Aortic smooth muscle cell (primary cell): ENCODE data around the gene KIAA0513. TPM values are rescaled to one million over a fixed set of nuclear protein-coding genes. Genes with fewer than 3 reads are reported as not detected.

Experiments used
- total RNA-seq: library from RNA; depleted of rRNA; stranded (reverse); fragments of >200 nt; gene quantifications from 2 replicates; pipeline ENCODE4 v1.2.3, GENCODE V29; 2014

KIAA0513 gene, protein sequence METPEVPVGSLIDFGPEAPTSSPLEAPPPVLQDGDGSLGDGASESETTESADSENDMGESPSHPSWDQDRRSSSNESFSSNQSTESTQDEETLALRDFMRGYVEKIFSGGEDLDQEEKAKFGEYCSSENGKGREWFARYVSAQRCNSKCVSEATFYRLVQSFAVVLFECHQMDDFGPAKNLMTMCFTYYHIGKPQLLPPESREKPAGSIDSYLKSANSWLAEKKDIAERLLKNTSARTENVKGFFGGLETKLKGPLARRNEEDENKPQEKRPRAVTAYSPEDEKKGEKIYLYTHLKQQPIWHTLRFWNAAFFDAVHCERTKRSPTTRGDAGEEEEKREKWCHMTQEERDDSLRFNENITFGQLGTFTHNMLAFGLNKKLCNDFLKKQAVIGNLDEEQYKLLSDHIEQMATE
- 18.4 and 19.0 TPM in 2 replicates for total RNA-seq

DNA sequence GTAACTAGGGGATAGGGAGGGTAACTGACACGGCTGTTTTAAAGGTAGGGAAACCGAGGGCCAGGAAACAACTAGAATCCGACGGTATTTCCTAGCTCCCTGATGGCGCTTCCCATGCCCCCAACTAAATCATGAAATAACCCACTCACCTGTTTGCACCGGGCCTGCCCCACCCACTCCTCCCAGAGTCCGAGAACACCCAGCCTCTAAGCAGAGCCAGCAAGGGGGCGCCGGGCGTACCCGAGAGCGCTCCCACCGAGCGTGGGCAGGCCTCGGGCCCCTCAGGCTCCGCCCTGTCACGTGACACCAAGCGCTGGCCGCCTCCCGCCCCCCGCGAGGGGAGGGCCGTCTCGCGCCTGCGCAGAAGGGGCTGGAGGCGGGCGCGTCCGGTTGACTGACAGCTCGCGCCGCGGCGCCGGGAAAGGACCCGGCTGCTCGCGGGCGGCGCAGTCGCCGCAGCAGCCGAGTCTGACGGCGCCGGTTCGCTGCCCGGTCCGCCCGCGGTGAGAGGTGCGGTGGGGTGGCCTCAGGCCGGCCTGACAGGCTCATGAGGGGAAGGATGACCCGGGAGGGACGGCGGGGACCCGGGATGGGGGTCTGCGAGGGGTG lies at the start of gene KIAA0513:
KIAA0513 (plus strand) TSS at position 447 of the 609 bp plus-strand sequence. CDS start 39,277 bp downstream, outside the sequence.

DNA sequence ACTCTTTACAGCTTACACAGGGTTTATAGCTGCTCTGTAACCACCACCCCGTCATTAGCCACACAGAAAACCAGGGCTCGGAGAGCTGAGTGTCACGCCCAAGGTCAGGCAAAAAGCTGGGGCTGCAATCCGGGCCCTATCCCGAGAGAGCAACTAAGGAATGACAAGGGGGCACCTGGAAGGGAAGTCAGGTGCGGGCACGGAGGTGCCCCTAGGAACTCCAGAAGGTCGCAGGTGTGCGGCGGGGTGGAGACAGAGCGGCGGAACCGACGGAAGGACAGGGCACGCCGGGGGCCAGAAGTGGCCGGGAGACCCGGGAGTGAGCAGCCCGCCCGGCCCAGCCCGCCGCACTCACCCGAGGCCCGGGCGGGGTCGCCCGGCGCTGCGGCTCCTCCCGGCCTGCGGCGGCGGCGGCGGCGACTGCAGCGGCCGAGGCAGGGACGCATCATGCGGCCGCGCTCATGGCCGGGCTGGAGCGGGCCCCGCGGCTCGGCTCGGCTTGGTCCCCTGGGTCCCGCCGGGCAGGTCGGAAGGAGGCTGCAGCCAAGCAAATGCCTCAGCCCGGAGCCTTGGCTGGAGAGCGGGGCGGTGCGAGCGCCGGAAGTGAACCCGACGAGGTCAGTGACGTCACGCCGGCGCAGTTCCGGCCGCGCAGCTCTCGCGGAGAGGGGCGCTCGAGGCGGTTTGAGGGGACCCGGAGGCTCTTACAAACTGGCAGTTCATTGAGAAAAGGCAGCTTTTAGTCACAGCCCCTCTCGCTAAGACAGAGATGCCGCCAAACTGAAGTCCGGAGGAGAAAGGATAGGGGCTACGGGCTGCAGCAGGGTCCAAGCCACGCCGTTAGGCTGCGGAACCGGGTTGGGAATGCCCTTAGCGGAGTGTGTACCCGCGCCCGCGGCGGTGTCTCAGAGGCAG lies 16.4 kb upstream of the KIAA0513 start, which contains the start of gene ZDHHC7:
ZDHHC7 (minus strand) TSS at position 605 of the 915 bp plus-strand sequence. CDS start 20,917 bp downstream, outside the sequence.

DNA sequence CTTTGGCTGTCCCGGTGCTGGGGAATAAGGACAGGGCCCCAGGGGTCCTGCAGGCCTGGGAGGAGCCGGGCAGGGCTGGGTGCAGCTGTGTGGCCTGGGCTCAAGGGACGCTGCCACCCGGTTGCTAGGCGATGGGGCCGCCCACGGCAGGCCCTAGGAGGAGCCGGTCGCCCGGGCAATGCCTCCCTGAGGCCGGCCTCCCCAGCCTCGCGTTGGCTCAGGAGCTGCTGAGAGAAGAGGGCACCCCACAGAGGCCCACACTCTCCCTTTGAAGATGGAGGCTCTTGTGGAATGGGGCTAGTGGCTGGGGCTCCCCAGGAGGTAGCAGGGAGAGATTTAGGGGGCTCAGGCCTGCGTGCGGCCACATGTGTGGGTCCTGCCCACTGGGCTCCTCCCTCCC lies 84.8 kb downstream of the KIAA0513 start, which contains the start of gene CIBAR2:
CIBAR2 (minus strand) TSS at position 109 of the 400 bp plus-strand sequence. CDS start 120 bp downstream, outside the sequence.

Other genes with a start within 250 kb of the KIAA0513 start
- 1.5 and 4.0 TPM in 2 replicates for gene CRISPLD2, start 207.8 kb upstream of the KIAA0513 start, total RNA-seq
- gene ZDHHC7, start 16.3 kb upstream of the KIAA0513 start, total RNA-seq, result 47.7 and 48.2 TPM in 2 replicates
- not detected in 2 replicates for gene CIBAR2, start 84.7 kb downstream of the KIAA0513 start, total RNA-seq